ENCODE measurements around the gene CFAP221.

The CFAP221 gene

GRCh38 chr2:119647440-119648169, 103.4 kb downstream of the CFAP221 start:
- DNase-seq: no peak

DNA sequence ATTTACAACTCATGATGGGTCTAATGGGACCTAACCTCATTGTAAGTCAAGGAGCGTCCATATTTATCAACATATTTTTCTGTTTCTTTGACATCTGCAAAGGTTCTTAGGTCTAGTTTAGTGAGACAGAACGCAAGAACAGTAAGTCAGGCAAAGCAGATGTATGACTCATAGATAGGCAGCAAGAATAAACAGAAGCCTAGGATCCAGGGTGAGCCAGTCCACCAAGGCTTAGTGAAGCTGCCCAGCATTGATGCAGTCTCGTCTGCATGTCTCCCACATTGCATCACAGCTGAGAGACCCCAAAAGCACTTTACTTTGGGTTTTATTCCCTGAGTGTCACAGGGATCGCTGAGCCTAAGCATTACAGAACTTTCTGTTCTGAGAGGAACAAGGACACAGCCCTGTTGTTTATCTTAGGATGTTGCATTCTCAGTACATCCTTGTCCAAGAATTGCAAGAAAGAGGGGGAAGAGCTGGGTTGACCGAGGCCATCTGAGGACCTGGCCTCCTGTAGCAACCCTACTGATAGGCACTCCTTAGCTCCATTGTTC, 105.2 kb downstream of the CFAP221 start:
- DNase-seq: no peak

DNA sequence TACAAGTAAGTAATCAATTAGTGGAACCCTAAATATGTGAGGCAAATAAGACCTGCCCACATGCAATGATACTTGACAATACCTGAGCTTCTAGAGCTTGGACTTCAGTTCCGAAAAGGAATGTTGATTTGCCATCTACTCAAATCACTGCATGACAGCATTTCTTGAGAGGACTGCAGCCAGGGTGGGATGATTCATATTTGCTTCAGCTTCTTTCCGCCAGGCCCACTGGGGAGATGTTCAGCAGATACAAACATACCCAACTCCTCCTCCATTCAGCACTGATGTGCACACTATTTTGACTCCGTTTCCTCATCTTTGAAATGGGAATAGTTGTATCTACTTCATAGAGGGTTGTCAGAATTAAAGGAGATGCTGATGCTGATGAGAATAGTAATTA, 106.0 kb downstream of the CFAP221 start:
- DNase-seq: no peak

DNA sequence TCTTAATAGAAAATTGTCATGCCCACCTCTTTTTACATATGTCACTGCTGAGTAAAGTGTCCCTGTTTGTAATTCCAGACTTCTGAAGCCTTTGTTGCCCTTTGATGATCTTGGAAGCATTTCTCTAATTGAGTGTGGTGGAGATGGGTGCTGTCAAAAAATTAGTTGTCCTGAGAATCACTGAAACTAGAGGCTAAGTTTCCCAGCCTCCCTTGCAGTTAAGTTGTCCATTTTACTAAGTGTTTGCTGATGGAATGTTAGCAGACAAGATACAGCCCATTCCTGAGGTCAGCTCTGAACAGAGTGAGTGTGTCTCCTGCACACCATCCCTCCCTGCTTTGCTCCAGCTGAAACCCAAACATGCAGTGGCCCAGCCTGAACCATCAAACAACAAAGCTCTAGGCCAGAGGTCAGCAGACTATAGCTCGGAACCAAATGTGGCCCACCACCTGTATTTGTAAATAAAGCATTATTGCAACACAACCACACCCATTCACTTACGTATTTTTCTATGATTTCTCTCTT, 106.7 kb downstream of the CFAP221 start:
- DNase-seq: no peak

- no peak for DNase-seq
These were observed 113.4 kb downstream of the CFAP221 start for GRCh38 chr2:119657466-119658145.

DNA sequence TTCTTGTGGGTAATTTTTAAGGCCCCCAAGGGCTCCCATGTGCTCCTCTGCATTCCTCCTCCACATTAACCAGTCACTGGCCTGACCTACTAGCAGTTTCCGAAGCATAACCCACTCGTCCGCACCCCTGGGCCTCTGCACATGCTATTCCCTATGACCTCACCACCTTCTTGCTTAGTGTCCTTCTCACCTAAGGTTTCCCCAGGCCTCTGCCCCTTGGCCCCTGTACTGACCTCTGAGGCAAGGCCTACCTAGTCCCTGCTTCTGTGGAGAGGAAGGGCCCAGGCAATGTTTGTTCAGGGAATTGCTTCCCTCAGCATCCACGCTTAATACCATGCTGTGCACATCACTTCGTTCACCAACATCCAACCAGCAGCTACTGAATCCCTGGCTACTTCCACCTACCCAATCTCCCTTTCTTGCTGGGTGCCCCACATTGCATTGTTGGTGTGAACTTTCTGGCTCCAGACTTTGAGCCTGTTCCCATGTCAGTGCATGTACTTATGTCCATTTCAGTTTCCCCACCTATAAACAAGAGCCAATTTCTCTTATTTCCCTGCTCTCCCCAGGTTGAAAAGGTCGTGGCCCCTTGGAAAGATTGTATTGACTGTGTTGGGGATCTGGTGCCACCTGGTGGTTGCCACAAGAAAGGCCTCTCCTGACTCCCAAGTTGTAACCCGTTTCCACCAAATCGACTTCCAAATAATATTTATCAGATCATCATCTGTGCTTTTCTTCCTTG, 115.5 kb downstream of the CFAP221 start:
- DNase-seq: peak; percentile 49

DNA sequence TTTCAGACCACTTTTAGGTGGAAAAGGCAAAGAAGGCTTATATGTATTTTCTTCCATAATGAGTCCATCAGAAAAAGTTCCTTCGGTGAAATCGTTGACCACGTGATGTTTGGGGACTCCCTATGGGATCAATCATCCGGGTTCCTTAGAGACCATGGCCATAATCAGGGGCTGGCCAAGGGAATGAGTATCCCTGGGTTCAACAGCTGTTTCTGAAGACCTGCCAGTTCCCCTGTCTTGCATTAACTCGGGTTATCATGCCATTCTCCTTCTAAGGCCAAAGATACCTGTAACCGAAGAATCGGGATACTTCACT, 116.1 kb downstream of the CFAP221 start:
- DNase-seq: no peak

- DNase-seq: no peak
These were observed 118.0 kb downstream of the CFAP221 start for GRCh38 chr2:119662297-119662696.

- no peak for DNase-seq
These were observed 124.3 kb downstream of the CFAP221 start for GRCh38 chr2:119668546-119668945.

GRCh38 chr2:119671016-119671415, 126.8 kb downstream of the CFAP221 start:
- no peak for DNase-seq

DNA sequence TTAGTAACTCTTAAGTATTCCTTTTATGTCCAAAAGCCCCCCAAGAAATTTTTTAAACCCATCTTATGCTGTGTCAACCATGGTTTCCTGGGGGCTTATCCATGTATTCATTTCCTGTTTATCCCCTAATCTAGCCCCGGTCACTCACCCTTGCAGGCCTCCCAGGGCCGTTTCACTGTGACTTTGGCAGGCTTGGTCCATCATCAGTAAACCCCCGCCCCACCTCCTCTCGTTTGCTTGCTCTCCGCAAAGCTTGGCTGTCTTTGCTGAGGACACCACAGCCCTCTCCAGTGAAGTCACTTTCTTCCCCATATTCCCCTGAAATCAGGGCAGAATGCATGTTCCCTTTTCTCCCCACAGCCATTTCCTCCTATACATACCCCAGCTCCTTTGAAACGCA, 127.5 kb downstream of the CFAP221 start:
- no peak for DNase-seq

GRCh38 chr2:119672161-119672862, 128.1 kb downstream of the CFAP221 start:
- no peak for DNase-seq

GRCh38 chr2:119673796-119674195, 129.5 kb downstream of the CFAP221 start:
- no peak for DNase-seq

GRCh38 chr2:119674711-119675500, 130.7 kb downstream of the CFAP221 start:
- DNase-seq: no peak

DNA sequence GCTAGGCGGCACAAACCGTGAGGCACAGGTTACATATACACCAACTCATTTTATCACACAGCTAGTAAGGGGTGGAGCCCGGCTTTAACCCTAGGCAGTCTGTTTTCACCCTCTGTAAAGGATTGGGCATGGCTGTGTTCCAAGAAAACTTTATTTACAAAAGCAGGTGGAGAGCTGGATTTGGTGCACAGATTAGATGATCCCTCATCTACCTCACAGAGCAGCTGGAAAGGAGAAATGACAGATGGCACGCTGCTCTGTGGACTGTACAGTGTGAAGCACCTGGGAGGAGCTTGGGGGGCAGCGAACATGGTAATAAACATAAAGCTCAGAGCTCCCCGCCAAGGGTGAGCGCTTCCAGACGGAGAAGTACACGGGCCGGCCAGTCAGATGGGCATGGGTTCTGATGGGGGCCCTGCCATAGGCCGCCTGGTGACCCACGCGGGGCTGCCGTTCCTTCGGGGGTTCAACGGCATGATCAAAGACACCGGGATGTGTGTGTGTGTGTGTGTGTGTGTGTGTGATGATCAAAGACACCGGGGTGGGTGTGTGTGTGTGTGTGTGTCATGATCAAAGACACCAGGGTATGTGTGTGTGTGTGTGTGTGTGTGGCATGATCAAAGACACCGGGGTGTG, 133.9 kb downstream of the CFAP221 start:
- DNase-seq: peak; percentile 4

- DNase-seq: no peak
These were observed 135.2 kb downstream of the CFAP221 start for GRCh38 chr2:119679526-119679837.

DNA sequence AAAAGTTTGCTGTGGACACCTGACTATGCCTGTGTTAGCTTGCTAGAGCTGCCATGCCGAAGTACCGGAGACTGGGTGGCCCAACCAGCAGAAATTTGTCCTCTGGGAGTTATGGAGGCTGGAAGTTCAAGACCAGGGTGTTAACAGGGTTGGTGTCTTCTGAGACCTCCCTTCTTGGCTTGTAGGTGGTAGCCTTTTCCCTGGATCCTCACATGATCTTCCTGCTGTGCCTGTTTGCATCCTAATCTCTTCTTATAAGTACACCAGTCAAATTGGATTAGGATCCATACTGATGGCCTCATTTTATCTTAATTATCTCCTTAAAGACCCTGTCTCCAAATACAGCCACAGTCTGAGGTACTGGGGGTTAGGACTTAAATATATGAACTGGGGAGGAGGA, 135.6 kb downstream of the CFAP221 start:
- no peak for DNase-seq

DNA sequence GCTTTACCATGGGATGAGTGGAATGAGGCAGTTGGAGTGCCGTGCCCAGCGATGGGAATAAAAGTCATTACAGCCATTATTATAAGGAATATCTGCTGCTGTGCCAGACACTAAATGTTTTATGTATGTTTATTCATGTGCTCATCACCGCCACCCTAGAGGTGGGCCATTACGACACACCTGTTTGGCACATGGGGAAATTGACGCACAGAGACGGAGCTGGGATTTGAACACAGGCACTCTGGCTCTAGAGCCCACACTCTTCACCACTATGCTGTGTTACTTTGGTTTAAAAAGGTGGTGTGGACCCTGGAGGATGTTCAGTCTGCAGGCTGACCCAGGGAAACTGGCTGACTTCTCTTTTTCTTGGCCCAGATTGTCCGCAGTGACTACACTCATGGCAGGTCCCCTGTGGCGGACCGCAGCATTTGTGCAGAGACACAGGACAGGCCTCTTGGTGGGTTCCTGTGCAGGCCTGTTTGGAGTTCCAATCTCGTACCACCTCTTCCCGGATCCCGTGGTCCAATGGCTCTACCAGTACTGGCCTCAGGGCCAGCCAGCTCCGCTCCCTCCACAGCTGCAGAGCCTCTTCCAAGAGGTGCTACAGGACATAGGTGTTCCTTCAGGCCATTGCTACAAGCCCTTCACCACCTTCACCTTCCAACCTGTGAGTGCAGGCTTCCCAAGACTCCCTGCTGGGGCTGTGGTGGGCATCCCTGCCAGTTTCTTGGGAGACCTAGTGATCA, 136.4 kb downstream of the CFAP221 start:
- DNase-seq: no peak

DNA sequence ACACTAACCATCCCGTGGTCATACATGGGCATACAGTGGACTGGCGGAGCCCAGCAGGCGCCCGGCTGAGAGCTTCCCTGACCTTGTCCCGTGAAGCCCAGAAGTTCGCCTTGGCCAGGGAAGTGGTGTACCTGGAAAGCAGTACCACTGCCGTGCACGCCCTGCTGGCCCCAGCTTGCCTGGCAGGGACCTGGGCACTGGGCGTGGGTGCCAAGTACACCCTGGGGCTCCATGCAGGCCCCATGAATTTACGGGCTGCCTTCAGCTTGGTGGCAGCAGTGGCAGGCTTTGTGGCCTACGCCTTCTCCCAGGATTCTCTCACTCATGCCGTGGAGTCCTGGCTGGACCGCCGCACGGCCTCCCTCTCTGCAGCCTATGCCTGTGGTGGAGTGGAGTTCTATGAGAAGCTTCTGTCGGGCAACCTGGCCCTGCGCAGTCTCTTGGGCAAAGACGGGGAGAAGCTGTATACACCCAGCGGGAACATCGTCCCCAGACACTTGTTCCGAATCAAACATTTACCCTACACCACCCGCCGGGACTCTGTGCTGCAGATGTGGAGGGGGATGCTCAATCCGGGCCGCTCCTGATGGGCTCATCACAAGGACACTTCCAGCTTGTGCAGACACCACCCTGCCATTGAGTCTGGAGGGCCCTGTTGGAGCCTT, 137.1 kb downstream of the CFAP221 start:
- DNase-seq: no peak

DNA sequence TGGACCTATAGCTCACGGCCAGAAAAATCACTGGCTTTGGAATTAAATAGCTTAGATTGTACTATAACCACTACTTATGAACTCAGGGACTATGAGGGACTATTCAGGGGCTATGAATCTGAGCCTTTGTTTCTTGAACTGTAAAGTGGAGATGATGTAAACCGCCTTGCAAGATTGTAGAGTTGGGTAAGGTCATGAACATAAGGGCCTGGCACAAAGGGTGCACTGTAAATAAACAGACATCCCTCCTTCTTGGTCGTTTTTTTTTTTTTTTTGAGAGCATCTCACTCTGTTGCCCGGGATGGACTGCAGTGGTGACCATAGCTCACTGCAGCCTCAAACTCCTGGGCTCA, 137.6 kb downstream of the CFAP221 start:
- no peak for DNase-seq

GRCh38 chr2:119682578-119682977, 138.3 kb downstream of the CFAP221 start:
- no peak for DNase-seq
